ENCODE data around the gene KSR1.

Gene KSR1

DNA sequence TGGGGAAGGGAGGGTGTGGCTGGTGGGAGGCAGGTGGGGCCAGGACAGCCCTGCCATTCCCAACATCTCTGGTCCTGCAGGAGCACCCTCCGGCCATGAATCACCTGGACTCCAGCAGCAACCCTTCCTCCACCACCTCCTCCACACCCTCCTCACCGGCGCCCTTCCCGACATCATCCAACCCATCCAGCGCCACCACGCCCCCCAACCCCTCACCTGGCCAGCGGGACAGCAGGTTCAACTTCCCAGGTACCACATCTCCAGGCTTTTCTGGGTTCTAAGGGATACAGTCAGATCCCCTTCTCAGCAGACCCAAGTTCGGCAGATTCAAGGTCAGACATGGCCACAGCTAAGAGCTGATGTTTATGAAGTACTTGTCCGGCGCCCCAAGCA, 140.9 kb downstream of the KSR1 start:
- no peak for DNase-seq

DNA sequence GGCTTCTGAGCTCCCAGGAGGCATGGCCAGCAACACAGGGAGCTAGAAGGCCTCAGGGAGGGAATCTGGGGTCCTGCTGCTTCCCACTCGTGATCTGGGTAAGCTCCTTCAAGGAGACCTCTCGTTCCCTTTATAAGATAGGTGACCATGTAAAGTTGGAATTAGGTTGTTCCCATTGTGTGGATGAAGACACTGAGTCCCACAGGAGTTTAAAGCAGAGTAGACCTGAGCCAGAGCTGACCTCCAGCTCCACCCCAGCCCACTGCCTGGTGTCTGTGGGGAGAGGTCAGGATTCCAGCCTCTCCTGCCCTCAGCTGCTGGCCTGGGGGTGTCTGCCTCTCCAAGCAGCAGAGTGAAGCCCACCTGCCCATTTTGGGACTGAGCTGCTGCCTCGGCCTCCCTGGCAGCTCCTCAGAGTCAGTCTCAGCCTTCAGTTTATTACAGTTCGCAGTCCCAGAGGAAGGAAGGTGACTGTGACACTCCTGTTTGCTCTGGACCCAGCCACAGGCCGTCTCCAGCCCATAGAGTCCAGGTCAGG, 141.6 kb downstream of the KSR1 start:
- no peak for DNase-seq

GRCh38 chr17:27598337-27599050, 142.2 kb downstream of the KSR1 start:
- no peak for DNase-seq

- DNase-seq = no peak
Observed at GRCh38 chr17:27600471-27600870, 144.2 kb downstream of the KSR1 start.

- peak; percentile 73 to 82 for DNase-seq
Observed at GRCh38 chr17:27601069-27601974, 145.1 kb downstream of the KSR1 start.

GRCh38 chr17:27601975-27602302, 145.7 kb downstream of the KSR1 start:
- no peak for DNase-seq

GRCh38 chr17:27602721-27603420, 146.6 kb downstream of the KSR1 start:
- DNase-seq = peak; percentile 64 to 76

DNA sequence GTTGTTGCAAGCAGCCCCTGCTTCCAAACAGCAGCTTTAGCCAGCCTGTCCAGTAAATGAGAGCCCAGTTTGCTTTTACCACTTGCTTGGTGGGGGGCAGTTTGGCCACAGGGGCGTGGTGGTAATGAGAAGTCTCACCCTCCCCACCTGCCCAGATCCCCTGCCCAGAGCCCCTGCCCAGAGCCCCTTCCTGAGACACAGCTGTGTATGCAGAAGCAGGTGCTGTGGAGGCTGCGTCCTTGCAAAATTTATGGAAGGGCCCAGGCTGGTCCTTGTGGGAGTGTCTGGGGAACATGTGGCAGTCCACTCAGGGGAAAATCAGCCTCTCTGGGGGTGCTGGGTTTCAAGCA, 147.1 kb downstream of the KSR1 start:
- DNase-seq = no peak

- DNase-seq = no peak
Observed at GRCh38 chr17:27603880-27604794, 147.9 kb downstream of the KSR1 start.

GRCh38 chr17:27605409-27605808, 149.2 kb downstream of the KSR1 start:
- no peak for DNase-seq

GRCh38 chr17:27607521-27608091, 151.4 kb downstream of the KSR1 start:
- no peak for DNase-seq

DNA sequence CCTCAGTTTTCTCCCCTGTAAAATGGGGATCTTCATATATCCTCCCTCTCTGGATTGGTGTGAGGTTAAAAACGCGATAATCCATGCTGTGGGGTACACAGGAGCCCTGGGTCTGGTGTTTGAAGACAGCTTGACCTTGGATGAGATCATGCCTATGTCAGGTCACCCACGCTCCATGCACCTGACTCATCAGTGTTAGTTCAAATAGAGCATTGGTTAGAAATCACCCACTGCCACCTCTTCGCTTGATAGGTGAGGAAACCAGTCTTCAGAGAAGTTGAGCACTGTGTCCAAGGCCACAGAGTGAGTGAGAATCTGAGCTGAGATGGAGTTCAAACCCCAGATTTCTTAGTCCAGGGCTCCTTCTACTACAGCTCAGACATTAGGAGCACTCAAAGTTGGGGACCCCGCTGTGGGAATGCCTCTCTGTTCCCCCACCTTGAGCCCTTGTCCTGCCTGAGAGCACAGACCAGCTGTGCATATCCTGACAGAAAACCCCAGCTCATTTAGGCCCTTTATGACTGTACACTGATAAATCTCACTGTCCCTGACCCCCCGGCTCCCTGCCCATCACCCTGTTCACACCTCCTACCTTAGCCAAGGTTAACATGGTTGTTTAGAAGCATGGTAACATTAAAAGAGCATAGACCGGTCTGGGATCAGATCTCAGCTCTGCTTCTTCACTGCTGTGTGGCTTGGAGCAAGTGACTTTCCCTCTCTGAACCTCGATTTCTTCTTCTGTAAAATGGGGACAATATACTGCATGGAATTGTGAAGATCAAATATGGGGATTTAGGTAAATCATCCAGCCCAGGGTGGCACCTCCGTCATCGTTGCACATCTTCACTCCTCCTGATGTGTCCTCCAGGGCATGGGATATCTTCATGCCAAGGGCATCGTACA, 152.3 kb downstream of the KSR1 start:
- DNase-seq = no peak

GRCh38 chr17:27609611-27610303, 153.5 kb downstream of the KSR1 start:
- DNase-seq = peak; percentile 26 to 33

DNA sequence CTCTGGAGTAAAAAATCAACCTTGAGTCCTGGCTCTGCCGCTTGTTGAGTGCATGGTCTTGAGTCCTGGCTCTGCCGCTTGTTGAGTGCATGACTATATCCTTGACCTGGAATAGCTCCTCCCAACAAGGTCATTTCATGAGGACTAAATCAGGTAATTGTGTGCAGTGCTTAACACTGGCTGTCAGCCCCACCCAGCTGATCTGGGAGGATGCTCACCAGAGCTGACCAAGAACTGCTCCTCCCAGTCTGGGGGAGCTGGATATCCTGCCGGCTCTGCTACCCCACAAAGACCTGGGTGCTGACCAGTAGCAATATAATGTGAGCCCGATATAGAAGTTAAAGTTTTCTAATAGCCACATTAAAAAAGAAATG, 154.0 kb downstream of the KSR1 start:
- no peak for DNase-seq

DNA sequence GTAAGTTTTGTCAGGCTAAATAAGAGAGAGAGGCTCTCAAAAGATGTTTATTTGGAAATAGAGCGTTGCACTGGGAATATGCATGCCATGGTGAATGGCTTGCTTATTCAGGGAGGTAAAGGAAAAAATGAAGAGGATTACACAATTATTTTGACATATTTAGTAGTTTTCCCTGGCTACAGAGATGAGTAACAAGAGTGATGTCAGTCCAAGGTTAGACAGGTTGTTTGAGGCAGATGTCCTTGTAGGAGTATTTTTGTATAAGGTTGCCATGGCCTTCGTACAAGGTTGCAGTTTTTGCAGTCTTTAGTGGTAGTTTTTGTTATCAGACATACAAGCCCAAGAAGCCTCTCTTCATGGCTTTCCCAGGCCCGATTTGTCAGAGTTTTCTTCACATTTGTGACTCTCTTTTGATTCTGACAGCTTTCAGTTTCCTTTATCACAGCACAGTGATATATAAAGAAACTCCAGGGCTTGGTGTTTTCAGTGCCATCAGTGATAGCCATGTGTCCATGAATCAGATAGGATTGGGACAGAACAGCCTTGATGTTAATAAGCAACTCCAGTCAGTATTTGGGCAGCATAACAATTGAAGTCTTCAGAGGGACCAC, 156.0 kb downstream of the KSR1 start:
- DNase-seq = no peak

- no peak for DNase-seq
Observed at GRCh38 chr17:27613433-27613832, 157.2 kb downstream of the KSR1 start.

DNA sequence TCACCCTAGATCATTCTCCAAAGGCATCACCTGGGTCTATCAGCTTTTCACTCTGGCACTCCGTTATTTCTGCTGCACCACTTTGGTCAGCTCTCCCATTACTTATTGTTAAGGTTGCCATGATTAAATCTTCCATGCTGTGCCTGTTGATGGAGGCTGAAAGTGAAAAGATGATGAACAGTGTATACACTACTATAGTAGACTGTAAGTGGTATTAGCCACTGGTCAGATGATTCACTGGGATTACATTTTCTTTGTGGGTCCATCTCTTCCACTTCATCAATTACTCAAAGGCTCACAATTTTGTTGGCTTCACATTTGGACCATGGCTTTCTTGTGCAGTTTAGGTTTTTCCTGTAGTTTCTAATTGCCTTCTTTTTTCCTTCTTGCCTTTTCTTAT, 158.9 kb downstream of the KSR1 start:
- DNase-seq = no peak

DNA sequence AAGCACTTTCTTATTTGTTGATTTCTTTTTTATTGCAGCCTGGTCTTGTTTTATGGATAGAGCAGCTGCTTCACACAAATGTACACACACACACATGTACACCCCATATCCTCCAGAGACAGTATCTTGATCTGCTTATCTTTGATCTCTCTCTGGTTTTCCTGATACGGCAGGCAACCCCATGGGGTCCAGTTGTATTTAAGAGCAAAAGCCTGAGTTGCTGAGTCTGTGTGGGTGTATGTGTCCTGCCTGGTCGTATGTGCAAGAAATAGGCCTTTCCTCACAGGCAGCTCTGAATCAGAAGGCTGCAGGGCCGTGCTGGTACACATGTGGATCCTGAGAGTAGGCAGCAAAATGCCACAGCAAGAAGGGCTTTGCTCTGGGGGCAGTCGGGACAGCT, 160.2 kb downstream of the KSR1 start:
- DNase-seq = no peak

- no peak for DNase-seq
Observed at GRCh38 chr17:27618417-27618816, 162.2 kb downstream of the KSR1 start.

- DNase-seq = no peak
Observed at GRCh38 chr17:27620721-27621120, 164.5 kb downstream of the KSR1 start.
